Measurements from ENCODE around the gene ZDHHC14.

Gene ZDHHC14

GRCh38 chr6:157469378-157469777 lies 88.4 kb downstream of the ZDHHC14 start:
- DNase-seq, result no peak

- no peak for DNase-seq
These were observed 90.2 kb downstream of the ZDHHC14 start for GRCh38 chr6:157471077-157471686.

- no peak for DNase-seq
These were observed 91.1 kb downstream of the ZDHHC14 start for GRCh38 chr6:157471895-157472686.

DNA sequence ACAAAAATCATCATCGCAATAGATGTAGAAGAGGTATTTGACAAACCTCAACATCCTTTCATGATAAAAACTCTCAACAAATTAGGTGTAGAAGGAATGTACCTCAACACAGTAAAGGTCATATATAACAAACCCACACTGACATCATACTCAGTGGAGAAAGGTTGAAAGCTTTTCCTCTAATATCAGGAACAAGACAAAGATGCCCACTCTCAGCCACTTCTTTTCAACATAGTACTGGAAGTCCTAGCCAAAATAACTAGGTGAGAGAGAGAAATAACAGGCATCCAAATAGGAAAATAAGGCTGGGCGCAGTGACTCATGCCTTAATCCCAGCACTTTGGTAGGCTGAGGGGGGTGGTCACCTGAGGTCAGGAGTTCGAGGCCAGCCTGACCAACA lies 95.8 kb downstream of the ZDHHC14 start:
- no peak for DNase-seq

- no peak for DNase-seq
These were observed 97.9 kb downstream of the ZDHHC14 start for GRCh38 chr6:157478926-157479325.

GRCh38 chr6:157479464-157480303 lies 98.7 kb downstream of the ZDHHC14 start:
- no peak for DNase-seq

- DNase-seq, result no peak
These were observed 100.3 kb downstream of the ZDHHC14 start for GRCh38 chr6:157481189-157481864.

GRCh38 chr6:157481865-157482249 lies 100.9 kb downstream of the ZDHHC14 start:
- DNase-seq, result no peak

GRCh38 chr6:157483770-157484169 lies 102.8 kb downstream of the ZDHHC14 start:
- DNase-seq, result no peak

- DNase-seq, result no peak
These were observed 103.2 kb downstream of the ZDHHC14 start for GRCh38 chr6:157484181-157484580.

DNA sequence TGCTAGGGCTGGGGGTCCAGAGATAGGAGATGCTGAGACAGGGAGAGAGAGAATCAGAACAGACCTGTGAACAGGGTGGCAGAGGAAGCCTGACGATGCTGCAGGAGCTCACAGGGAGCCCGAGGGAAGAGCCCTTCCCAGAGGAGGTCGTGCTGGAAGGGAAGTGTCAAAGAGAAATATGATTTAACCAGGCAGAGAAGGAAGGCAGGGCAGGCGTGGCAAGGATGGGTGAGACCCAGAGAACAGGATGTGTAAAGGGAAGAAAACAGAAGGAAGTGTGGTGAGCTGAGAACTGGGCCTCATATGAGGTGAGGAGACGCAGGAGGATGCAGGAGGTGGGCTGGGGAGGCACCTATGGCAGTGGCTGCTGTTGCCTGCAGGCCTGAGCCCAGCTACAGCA lies 105.6 kb downstream of the ZDHHC14 start:
- no peak for DNase-seq

DNA sequence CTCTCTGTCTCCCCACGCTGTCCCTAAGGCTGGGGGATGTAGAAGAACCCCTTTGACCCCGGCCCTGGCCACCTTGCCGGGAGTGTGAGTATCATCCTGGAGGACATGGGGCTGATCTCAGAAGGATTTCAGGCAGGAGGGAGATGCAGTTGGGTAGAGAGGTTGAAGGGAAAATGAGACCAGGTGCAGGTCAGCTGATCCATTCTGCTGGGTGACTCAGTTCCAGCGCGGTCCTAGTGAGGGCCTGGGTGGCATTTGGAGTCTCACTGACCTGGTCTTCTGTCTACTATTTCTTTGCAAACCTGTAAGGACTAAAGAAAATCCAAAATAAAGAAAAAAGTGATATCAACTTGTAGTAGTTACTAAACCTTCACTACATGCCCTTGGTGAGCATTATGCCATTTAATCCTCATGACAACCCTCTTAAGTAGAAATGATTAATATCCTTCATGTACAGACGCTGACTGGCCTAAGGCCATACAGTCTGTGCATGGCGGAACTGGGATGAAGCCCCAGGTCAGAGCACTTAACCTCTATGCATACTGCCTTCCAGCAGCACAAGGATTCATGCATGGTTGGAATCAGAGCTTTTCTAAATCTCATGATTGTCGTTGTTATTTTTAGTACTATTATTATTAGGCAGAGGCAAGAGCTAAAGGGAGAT lies 106.3 kb downstream of the ZDHHC14 start:
- no peak for DNase-seq

GRCh38 chr6:157488058-157488457 lies 107.1 kb downstream of the ZDHHC14 start:
- DNase-seq, result no peak

GRCh38 chr6:157488716-157489118 lies 107.7 kb downstream of the ZDHHC14 start:
- DNase-seq, result no peak

GRCh38 chr6:157490611-157491269 lies 109.8 kb downstream of the ZDHHC14 start:
- no peak for DNase-seq

- DNase-seq, result no peak
These were observed 110.7 kb downstream of the ZDHHC14 start for GRCh38 chr6:157491571-157492232.

GRCh38 chr6:157492249-157492648 lies 111.3 kb downstream of the ZDHHC14 start:
- DNase-seq, result no peak

- DNase-seq, result no peak
These were observed 111.8 kb downstream of the ZDHHC14 start for GRCh38 chr6:157492741-157493140.

GRCh38 chr6:157493173-157493572 lies 112.2 kb downstream of the ZDHHC14 start:
- DNase-seq, result no peak

GRCh38 chr6:157493576-157493975 lies 112.6 kb downstream of the ZDHHC14 start:
- DNase-seq, result no peak

- no peak for DNase-seq
These were observed 113.2 kb downstream of the ZDHHC14 start for GRCh38 chr6:157494132-157494710.
